ENCODE data around the gene ZNF385A.

Gene ZNF385A

DNA sequence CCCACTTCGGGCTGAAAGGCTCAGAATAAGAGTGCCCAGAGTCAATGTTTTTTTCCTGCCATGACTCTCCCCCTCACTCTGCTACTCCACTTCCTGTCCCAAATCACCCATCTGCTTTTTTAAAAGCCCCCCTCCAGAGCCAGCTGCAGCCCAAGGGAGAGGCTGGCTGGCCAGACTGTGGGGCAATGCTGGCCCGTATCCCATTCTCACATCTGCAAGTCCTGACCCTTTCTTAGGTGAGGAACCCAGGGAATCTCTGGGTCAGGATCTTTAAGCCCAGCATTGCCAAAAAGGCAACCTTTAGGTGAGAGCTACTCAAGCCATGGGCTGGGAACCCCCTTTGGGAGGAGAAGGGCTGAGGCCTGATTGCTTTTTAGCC is 36.2 kb upstream of the ZNF385A start:
- TF ChIP-seq CEBPB (IDR thresholded peaks at IDR 0.05), result no peak
- TF ChIP-seq TEAD4 (IDR thresholded peaks at IDR 0.05), result no peak
- no peak for TF ChIP-seq EGR1 (IDR thresholded peaks at IDR 0.05)
- TF ChIP-seq TCF12 (IDR thresholded peaks at IDR 0.05; ENCODE audit: low read depth), result no peak
- TF ChIP-seq MAX (IDR thresholded peaks at IDR 0.05), result no peak
- TF ChIP-seq, protein P1, sequence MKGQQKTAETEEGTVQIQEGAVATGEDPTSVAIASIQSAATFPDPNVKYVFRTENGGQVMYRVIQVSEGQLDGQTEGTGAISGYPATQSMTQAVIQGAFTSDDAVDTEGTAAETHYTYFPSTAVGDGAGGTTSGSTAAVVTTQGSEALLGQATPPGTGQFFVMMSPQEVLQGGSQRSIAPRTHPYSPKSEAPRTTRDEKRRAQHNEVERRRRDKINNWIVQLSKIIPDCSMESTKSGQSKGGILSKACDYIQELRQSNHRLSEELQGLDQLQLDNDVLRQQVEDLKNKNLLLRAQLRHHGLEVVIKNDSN (IDR thresholded peaks at IDR 0.05), result no peak
- TF ChIP-seq NFIC (IDR thresholded peaks at IDR 0.05), result no peak
- TF ChIP-seq EP300 (IDR thresholded peaks at IDR 0.05; ENCODE audit: borderline replicate concordance), result no peak

DNA sequence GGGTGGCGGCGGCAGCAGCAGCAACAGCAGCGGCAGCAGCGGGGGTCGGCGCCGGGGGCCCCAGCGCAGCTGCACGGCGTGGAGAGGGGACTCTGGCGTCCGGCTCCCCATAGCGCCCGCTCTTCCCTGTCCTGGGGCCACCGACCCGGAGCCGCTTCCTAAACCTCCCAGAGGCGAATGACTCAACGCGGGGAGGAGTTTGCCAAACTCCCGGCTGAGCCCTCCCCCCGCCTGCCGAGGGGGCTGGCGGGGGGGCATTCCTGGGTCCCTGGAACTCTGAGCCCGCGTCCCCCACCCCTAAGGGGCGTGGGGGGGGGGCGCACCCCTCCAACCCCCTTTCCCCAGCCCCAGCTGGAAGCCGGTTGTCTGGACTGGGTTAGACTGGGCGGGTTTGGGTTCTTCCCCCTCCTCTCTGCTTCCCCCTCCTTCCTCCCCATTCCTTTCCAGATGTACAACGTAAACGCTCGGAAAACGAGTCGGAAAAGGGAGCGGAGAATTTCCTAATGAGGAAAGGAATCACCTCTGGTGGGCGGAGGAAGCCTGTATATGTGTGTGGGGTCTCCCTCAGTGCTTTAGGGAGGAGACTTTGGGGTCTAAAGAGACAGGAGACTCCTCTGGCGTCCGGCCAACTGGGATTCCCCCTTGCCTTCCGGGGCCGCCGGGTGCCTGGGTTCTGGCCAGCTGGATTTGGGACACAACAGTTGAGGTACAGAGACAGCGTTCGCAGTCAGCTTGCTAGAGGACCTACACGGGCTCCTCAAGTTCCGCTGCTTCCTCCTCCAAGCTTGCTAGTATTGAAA is 34.8 kb upstream of the ZNF385A start, which contains the start of gene ITGA5:
Gene ITGA5, minus strand, starts transcription at position 179 of the 800 bp plus-strand sequence. Its CDS starts 68 bp downstream, at position 111.
- no peak; the same call in 1 of the 2 replicates for TF ChIP-seq TAF1 (IDR thresholded peaks at IDR 0.05; ENCODE audit: low read depth)
- peak; percentile 62 for TF ChIP-seq CEBPB (IDR thresholded peaks at IDR 0.05)
- TF ChIP-seq FOXM1 (IDR thresholded peaks at IDR 0.05; ENCODE audit: borderline replicate concordance, low read depth), result no peak
- TF ChIP-seq YY1 (IDR thresholded peaks at IDR 0.05; ENCODE audit: low read depth), result no peak
- peak; percentile 79 for TF ChIP-seq NFIC (IDR thresholded peaks at IDR 0.05)
- TF ChIP-seq TEAD4 (IDR thresholded peaks at IDR 0.05), result 0 out of 2 replicates have a peak, but pooled peaks have one; percentile 25
- no peak for TF ChIP-seq EP300 (IDR thresholded peaks at IDR 0.05; ENCODE audit: borderline replicate concordance)
- no peak for TF ChIP-seq EGR1 (IDR thresholded peaks at IDR 0.05)
- TF ChIP-seq ZBTB7A (IDR thresholded peaks at IDR 0.05; ENCODE audit: low read depth), result peak; percentile 83
- TF ChIP-seq, protein P2, sequence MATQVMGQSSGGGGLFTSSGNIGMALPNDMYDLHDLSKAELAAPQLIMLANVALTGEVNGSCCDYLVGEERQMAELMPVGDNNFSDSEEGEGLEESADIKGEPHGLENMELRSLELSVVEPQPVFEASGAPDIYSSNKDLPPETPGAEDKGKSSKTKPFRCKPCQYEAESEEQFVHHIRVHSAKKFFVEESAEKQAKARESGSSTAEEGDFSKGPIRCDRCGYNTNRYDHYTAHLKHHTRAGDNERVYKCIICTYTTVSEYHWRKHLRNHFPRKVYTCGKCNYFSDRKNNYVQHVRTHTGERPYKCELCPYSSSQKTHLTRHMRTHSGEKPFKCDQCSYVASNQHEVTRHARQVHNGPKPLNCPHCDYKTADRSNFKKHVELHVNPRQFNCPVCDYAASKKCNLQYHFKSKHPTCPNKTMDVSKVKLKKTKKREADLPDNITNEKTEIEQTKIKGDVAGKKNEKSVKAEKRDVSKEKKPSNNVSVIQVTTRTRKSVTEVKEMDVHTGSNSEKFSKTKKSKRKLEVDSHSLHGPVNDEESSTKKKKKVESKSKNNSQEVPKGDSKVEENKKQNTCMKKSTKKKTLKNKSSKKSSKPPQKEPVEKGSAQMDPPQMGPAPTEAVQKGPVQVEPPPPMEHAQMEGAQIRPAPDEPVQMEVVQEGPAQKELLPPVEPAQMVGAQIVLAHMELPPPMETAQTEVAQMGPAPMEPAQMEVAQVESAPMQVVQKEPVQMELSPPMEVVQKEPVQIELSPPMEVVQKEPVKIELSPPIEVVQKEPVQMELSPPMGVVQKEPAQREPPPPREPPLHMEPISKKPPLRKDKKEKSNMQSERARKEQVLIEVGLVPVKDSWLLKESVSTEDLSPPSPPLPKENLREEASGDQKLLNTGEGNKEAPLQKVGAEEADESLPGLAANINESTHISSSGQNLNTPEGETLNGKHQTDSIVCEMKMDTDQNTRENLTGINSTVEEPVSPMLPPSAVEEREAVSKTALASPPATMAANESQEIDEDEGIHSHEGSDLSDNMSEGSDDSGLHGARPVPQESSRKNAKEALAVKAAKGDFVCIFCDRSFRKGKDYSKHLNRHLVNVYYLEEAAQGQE (IDR thresholded peaks at IDR 0.05; ENCODE audit: low read depth), result no peak
- peak; percentile 1; the same call in 1 of the 2 replicates for TF ChIP-seq CREB1 (IDR thresholded peaks at IDR 0.05; ENCODE audit: low read depth)
- TF ChIP-seq TCF12 (IDR thresholded peaks at IDR 0.05; ENCODE audit: low read depth), result no peak
- TF ChIP-seq RAD21 (IDR thresholded peaks at IDR 0.05; ENCODE audit: low read depth), result no peak
- TF ChIP-seq, protein P1 (IDR thresholded peaks at IDR 0.05), result no peak
- no peak for TF ChIP-seq MAX (IDR thresholded peaks at IDR 0.05)

GRCh38 chr12:54418441-54419087 is 34.0 kb upstream of the ZNF385A start:
- TF ChIP-seq FOXM1 (IDR thresholded peaks at IDR 0.05; ENCODE audit: borderline replicate concordance, low read depth) (no peak), NFIC (IDR thresholded peaks at IDR 0.05) (no peak), TCF12 (IDR thresholded peaks at IDR 0.05; ENCODE audit: low read depth) (no peak)
- TF ChIP-seq, protein P1 (IDR thresholded peaks at IDR 0.05), result no peak
- TF ChIP-seq, protein P2 (IDR thresholded peaks at IDR 0.05; ENCODE audit: low read depth), result no peak

GRCh38 chr12:54417712-54418440 is 33.3 kb upstream of the ZNF385A start:
- TF ChIP-seq TEAD4 (IDR thresholded peaks at IDR 0.05), result no peak
- TF ChIP-seq EP300 (IDR thresholded peaks at IDR 0.05; ENCODE audit: borderline replicate concordance), result no peak
- TF ChIP-seq TCF12 (IDR thresholded peaks at IDR 0.05; ENCODE audit: low read depth), result no peak
- TF ChIP-seq CEBPB (IDR thresholded peaks at IDR 0.05), result no peak
- TF ChIP-seq RAD21 (IDR thresholded peaks at IDR 0.05; ENCODE audit: low read depth), result no peak
- TF ChIP-seq, protein P1 (IDR thresholded peaks at IDR 0.05), result no peak
- no peak for TF ChIP-seq EGR1 (IDR thresholded peaks at IDR 0.05)
- TF ChIP-seq CREB1 (IDR thresholded peaks at IDR 0.05; ENCODE audit: low read depth), result no peak
- TF ChIP-seq, protein P2 (IDR thresholded peaks at IDR 0.05; ENCODE audit: low read depth), result no peak
- TF ChIP-seq FOXM1 (IDR thresholded peaks at IDR 0.05; ENCODE audit: borderline replicate concordance, low read depth), result no peak
- TF ChIP-seq ZBTB7A (IDR thresholded peaks at IDR 0.05; ENCODE audit: low read depth), result no peak
- no peak for TF ChIP-seq YY1 (IDR thresholded peaks at IDR 0.05; ENCODE audit: low read depth)

Data from Ishikawa (cell line).